GM23248 (cell line): Measurements from ENCODE around the gene CR1.

Experiments used
- EZH2 ChIP-seq: fragments of 200-600 bp; sonication (generic); IDR thresholded peaks from 2 replicates; pipeline ENCODE4 v1.6.1; 2018; ENCODE audit warnings: antibody characterized with exemption, mild to moderate bottlenecking; ENCODE audit not compliant: insufficient read depth, poor library complexity, severe bottlenecking
- EZH2phosphoT487 ChIP-seq: fragments of 200-600 bp; sonication (generic); IDR thresholded peaks from 2 replicates; pipeline ENCODE4 v1.6.1; 2018; ENCODE audit warnings: antibody characterized with exemption, moderate library complexity, mild to moderate bottlenecking, low read depth; ENCODE audit not compliant: insufficient read depth

DNA sequence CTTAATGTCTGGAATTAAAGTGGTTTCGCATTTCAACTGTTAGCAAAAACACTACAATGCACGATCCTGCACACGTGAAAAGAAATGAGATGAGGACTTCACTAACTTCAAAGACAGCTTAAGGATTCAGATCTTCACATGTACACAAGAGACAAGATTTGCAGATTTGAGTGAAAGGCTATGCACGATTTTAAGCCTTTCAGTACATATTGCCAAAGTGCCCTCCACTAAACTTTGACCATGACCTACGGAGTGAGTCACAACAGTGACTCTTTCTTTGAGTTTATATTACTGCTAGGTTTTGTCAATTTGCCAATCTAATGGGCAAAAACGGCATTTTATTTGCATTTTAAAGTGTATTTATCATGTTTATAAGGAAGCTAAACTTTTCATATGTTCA is 107.8 kb downstream of the CR1 start:
- no peak for TF ChIP-seq EZH2phosphoT487
- no peak for TF ChIP-seq EZH2
